H9 (cell line): ENCODE measurements around the gene MORN1. TPM values are rescaled to one million over a fixed set of nuclear protein-coding genes. Genes with fewer than 3 reads are reported as not detected.

ENCODE experiments used
- DNase-seq: peaks from one replicate; pipeline ENCODE4 v3.0.0-alpha.2; 2017
- H2AFZ ChIP-seq: one replicate; pipeline ENCODE4 v1.6.1; 2013; ENCODE audit warnings: mild to moderate bottlenecking, low read length, control low read depth, moderate library complexity
- H2AK5ac ChIP-seq: 2 replicates; pipeline ENCODE4 v1.6.1; 2013; ENCODE audit warnings: low read length, control low read depth, mixed read lengths; ENCODE audit not compliant: insufficient read length
- H2BK120ac ChIP-seq: one replicate; pipeline ENCODE4 v1.6.1; 2013; ENCODE audit warnings: low read depth, mild to moderate bottlenecking, low read length, control low read depth, inconsistent platforms; ENCODE audit not compliant: poor library complexity, severe bottlenecking
- H2BK12ac ChIP-seq: 2 replicates; pipeline ENCODE4 v1.6.1; 2013; ENCODE audit warnings: low read length, control low read depth, mixed read lengths, low read depth; ENCODE audit not compliant: insufficient read length
- H2BK15ac ChIP-seq: 2 replicates; pipeline ENCODE4 v1.6.1; 2013; ENCODE audit warnings: low read depth, low read length, control low read depth
- H2BK20ac ChIP-seq: one replicate; pipeline ENCODE4 v1.6.1; 2013; ENCODE audit warnings: low read depth, mild to moderate bottlenecking, low read length, control low read depth, inconsistent platforms; ENCODE audit not compliant: poor library complexity, severe bottlenecking
- H2BK5ac ChIP-seq: 2 replicates; pipeline ENCODE4 v1.6.1; 2013; ENCODE audit warnings: low read length, control low read depth, mixed read lengths; ENCODE audit not compliant: insufficient read length
- H3K14ac ChIP-seq: 2 replicates; pipeline ENCODE4 v1.6.1; 2013; ENCODE audit warnings: low read length, control low read depth; ENCODE audit not compliant: insufficient read depth
- H3K18ac ChIP-seq: 2 replicates; pipeline ENCODE4 v1.6.1; 2013; ENCODE audit warnings: low read depth, mild to moderate bottlenecking, mixed read lengths, low read length, control low read depth; ENCODE audit not compliant: insufficient read length
- H3K23ac ChIP-seq: 2 replicates; pipeline ENCODE4 v1.6.1; 2013; ENCODE audit warnings: low read length, control low read depth, mixed read lengths, low read depth; ENCODE audit not compliant: insufficient read length
- H3K23me2 ChIP-seq: 2 replicates; pipeline ENCODE4 v1.6.1; 2013; ENCODE audit warnings: low read depth, mild to moderate bottlenecking, mixed read lengths, low read length, control low read depth; ENCODE audit not compliant: insufficient read length, poor library complexity, severe bottlenecking
- H3K27ac ChIP-seq: 2 replicates; pipeline ENCODE4 v1.5.1; 2013; ENCODE audit warnings: low read length, control low read depth, mixed read lengths, low read depth; ENCODE audit not compliant: insufficient read length
- H3K27me3 ChIP-seq: 2 replicates; pipeline ENCODE4 v1.6.1; 2013; ENCODE audit warnings: low read length, control low read depth, inconsistent platforms; ENCODE audit not compliant: insufficient read depth
- H3K4ac ChIP-seq: 2 replicates; pipeline ENCODE4 v1.6.1; 2013; ENCODE audit warnings: low read depth, mild to moderate bottlenecking, control low read depth, inconsistent platforms, low read length, moderate library complexity
- H3K4me1 ChIP-seq: 2 replicates; pipeline ENCODE4 v1.6.1; 2013; ENCODE audit warnings: low read length, control low read depth, inconsistent platforms; ENCODE audit not compliant: insufficient read depth
- H3K4me2 ChIP-seq: 2 replicates; pipeline ENCODE4 v1.6.1; 2013; ENCODE audit warnings: low read length, control low read depth, mixed read lengths; ENCODE audit not compliant: insufficient read length, insufficient read depth
- H3K56ac ChIP-seq: 2 replicates; pipeline ENCODE4 v1.6.1; 2013; ENCODE audit warnings: low read depth, mild to moderate bottlenecking, mixed read lengths, low read length, control low read depth; ENCODE audit not compliant: insufficient read length
- H3K79me1 ChIP-seq: 2 replicates; pipeline ENCODE4 v1.6.1; 2013; ENCODE audit warnings: low read depth, mild to moderate bottlenecking, moderate library complexity, low read length, control low read depth, inconsistent platforms; ENCODE audit not compliant: insufficient read depth, poor library complexity, severe bottlenecking
- H3K79me2 ChIP-seq: 2 replicates; pipeline ENCODE4 v1.6.1; 2013; ENCODE audit warnings: low read length, control low read depth, inconsistent platforms; ENCODE audit not compliant: insufficient read depth
- H3K9ac ChIP-seq: 2 replicates; pipeline ENCODE4 v1.6.1; 2013; ENCODE audit warnings: low read length, control low read depth, mixed read lengths; ENCODE audit not compliant: insufficient read length; ENCODE audit errors: extremely low read depth
- H3K9me3 ChIP-seq: one replicate; pipeline ENCODE4 v1.6.1; 2013; ENCODE audit warnings: low read depth, low read length, inconsistent platforms; ENCODE audit not compliant: control insufficient read depth
- H3T11ph ChIP-seq: one replicate; pipeline ENCODE4 v1.6.1; 2013; ENCODE audit warnings: mild to moderate bottlenecking, low read length, control low read depth, inconsistent platforms
- H4K20me1 ChIP-seq: one replicate; pipeline ENCODE4 v1.6.1; 2013; ENCODE audit not compliant: control insufficient read depth, insufficient read length, insufficient read depth
- H4K5ac ChIP-seq: 2 replicates; pipeline ENCODE4 v1.6.1; 2013; ENCODE audit warnings: low read depth, mild to moderate bottlenecking, mixed read lengths, low read length, control low read depth; ENCODE audit not compliant: insufficient read length
- H4K8ac ChIP-seq: replicated peaks from 2 replicates; pipeline ENCODE4 v1.6.1; 2013; ENCODE audit warnings: low read length, control low read depth, mixed read lengths, low read depth; ENCODE audit not compliant: insufficient read length
- H4K91ac ChIP-seq: 2 replicates; pipeline ENCODE4 v1.6.1; 2013; ENCODE audit warnings: low read depth, mild to moderate bottlenecking, moderate library complexity, mixed read lengths, low read length, control low read depth; ENCODE audit not compliant: insufficient read length
- H3K27ac Mint-ChIP-seq, 3 experiments: 2 replicates in 2 of 3; 3 replicates in 1 of 3; pipeline ENCODE4 v1.8.0; 2020 to 2021; ENCODE audit warnings: mixed read lengths in 3 of 3, mild to moderate bottlenecking in 1 of 3, moderate library complexity in 1 of 3
- H3K27me3 Mint-ChIP-seq: 2 replicates; pipeline ENCODE4 v1.8.0; 2021; ENCODE audit warnings: low read depth, mild to moderate bottlenecking, moderate library complexity, mixed read lengths
- H3K36me3 Mint-ChIP-seq, 3 experiments: 2 replicates in 2 of 3; 3 replicates in 1 of 3; pipeline ENCODE4 v1.8.0; 2020 to 2021; ENCODE audit warnings: low read depth in 3 of 3, mixed read lengths in 3 of 3; ENCODE audit not compliant: insufficient read depth in 1 of 3
- H3K4me1 Mint-ChIP-seq, 2 experiments: 2 replicates each; pipeline ENCODE4 v1.8.0; 2020; ENCODE audit warnings: mixed read lengths in 2 of 2
- H3K4me3 Mint-ChIP-seq, 2 experiments: 2 replicates in 1 of 2; 3 replicates in 1 of 2; pipeline ENCODE4 v1.8.0; 2020 to 2021; ENCODE audit warnings: mild to moderate bottlenecking in 2 of 2, mixed read lengths in 2 of 2, moderate library complexity in 1 of 2
- H3K9me3 Mint-ChIP-seq, 2 experiments: 2 replicates in 1 of 2; 3 replicates in 1 of 2; pipeline ENCODE4 v1.8.0; 2020; ENCODE audit warnings: mild to moderate bottlenecking in 2 of 2, mixed read lengths in 2 of 2, moderate library complexity in 1 of 2
- CTCF ChIP-seq: fragments of 200-600 bp; sonication (generic); conservative IDR thresholded peaks from 3 replicates; pipeline ENCODE4 v1.8.0; 2021; ENCODE audit warnings: antibody characterized with exemption, mild to moderate bottlenecking
- WGBS: extraction: QIAGEN DNeasy Blood & Tissue Kit; methylation state at CpG from one replicate; pipeline ENCODE4 v1.1.7; 2013; ENCODE audit warnings: missing lambda C conversion rate, low lambda C conversion rate, mixed read lengths; ENCODE audit not compliant: insufficient read length; ENCODE audit errors: extremely low coverage; 5-methylcytosine and 5-hydroxymethylcytosine counted together
- total RNA-seq: library from RNA; stranded (reverse); gene quantifications from 2 replicates; pipeline ENCODE4 v1.2.1, GENCODE V29; 2021

MORN1 gene
- total RNA-seq, 1 experiment from 2014 or later = 12.7 TPM

GRCh38 chr1:2351723-2352122 is 39.6 kb downstream of the MORN1 start:
- peaks cover 0 to 9% of the 10 kb centered on the region in 2 experiments; a peak in 1 of 4 replicates for H3K4me1 Mint-ChIP-seq
- H3K4me1 ChIP-seq = no peaks in the 10 kb centered on the region
- H3K27ac Mint-ChIP-seq = no peak overlapping the region
- H4K20me1 ChIP-seq = no peaks in the 10 kb centered on the region
- no peak overlapping the region for H3K4ac ChIP-seq
- no peak overlapping the region for H3K27ac ChIP-seq
- TF ChIP-seq CTCF = no peak
- H2BK15ac ChIP-seq = no peak overlapping the region
- no peak for DNase-seq
- H3T11ph ChIP-seq = no peak overlapping the region
- H3K27me3 Mint-ChIP-seq = no peaks in the 10 kb centered on the region
- H3K79me2 ChIP-seq = no peaks in the 10 kb centered on the region
- no peak overlapping the region for H2BK120ac ChIP-seq
- no peak overlapping the region for H3K4me3 Mint-ChIP-seq
- no peaks in the 10 kb centered on the region for H3K9me3 ChIP-seq
- H4K8ac ChIP-seq = no peak overlapping the region
- H4K5ac ChIP-seq = no peak overlapping the region
- H2AK5ac ChIP-seq = no peak overlapping the region
- no peak overlapping the region for H3K9ac ChIP-seq
- H2BK5ac ChIP-seq = no peak overlapping the region
- no peak overlapping the region for H2BK20ac ChIP-seq
- H3K4me2 ChIP-seq = no peak overlapping the region
- H3K14ac ChIP-seq = no peak overlapping the region
- no peak overlapping the region for H2BK12ac ChIP-seq
- no peaks in the 10 kb centered on the region for H3K23me2 ChIP-seq
- no peak overlapping the region for H2AFZ ChIP-seq
- H3K27me3 ChIP-seq = no peaks in the 10 kb centered on the region
- no peaks in the 10 kb centered on the region for H3K9me3 Mint-ChIP-seq
- H3K18ac ChIP-seq = no peak overlapping the region
- no peak overlapping the region for H4K91ac ChIP-seq
- H3K23ac ChIP-seq = no peak overlapping the region
- H3K56ac ChIP-seq = no peak overlapping the region
- WGBS = no CpG with 5 or more reads among the region's 8 CpGs
- no peaks in the 10 kb centered on the region for H3K36me3 Mint-ChIP-seq
- no peaks in the 10 kb centered on the region for H3K79me1 ChIP-seq
